HG02973 (cell line): ENCODE measurements around the gene HBE1.
"Not testable (repeated sequence)": the region's sequence is repeated elsewhere in the genome, so short reads cannot be mapped to it uniquely, and the experiment has no call there.

Experiments used
- ATAC-seq: cut with Tn5 transposase; IDR thresholded peaks from one replicate; pipeline ENCODE4 v1.9.1; 2021; ENCODE audit warnings: moderate library complexity; ENCODE audit not compliant: unreplicated experiment

Gene HBE1

DNA sequence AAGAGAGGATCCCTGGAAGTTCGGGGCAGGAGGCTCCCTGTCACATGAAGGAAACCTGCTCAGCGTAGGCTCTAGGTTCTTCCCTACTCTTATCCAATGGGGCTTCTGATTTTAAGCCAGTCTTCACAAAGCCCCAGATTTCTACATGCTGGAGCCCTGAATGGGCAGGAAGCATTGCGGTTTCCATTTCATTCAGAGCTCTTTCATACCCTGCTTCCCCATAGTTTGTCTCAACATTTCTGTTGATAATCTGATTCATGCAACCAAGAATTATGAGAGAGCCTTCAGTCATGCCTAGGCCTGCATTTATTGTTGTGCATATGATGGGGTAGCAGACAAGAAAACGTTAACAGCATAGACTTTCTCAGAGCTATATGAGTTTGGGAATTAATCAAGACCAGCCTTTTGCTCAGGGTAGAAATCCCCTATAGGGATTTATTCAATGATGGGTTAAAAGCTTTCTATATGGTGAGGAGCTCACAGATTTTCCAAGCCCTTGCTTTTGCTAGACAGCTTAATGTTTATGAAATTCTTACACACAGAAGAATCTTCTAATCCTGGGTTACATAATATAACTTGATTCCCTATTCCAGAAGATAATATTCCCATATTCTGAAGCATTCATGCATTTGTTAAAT is 16.1 kb upstream of the HBE1 start:
- no peak for ATAC-seq

DNA sequence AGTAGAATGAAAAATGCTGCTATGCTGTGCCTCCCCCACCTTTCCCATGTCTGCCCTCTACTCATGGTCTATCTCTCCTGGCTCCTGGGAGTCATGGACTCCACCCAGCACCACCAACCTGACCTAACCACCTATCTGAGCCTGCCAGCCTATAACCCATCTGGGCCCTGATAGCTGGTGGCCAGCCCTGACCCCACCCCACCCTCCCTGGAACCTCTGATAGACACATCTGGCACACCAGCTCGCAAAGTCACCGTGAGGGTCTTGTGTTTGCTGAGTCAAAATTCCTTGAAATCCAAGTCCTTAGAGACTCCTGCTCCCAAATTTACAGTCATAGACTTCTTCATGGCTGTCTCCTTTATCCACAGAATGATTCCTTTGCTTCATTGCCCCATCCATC is 14.9 kb upstream of the HBE1 start:
- no peak for ATAC-seq

DNA sequence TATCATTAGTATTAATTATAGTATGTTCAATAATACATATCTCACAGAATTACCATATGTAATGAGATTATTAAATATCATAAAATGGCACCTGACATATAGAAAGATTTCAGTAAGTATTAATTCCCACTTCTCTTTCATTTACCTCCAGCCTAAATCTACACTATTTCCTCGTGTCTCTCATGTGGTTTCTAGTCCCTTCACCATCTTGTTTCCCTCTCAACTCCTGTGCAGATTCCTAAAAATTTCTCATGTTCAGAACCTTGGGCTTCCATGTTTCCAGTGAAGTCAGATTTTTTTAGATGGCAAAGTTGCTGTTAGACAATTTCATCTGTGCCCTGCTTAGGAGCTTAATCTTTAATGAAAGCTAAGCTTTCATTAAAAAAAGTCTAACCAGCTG is 14.1 kb upstream of the HBE1 start:
- ATAC-seq = no peak

DNA sequence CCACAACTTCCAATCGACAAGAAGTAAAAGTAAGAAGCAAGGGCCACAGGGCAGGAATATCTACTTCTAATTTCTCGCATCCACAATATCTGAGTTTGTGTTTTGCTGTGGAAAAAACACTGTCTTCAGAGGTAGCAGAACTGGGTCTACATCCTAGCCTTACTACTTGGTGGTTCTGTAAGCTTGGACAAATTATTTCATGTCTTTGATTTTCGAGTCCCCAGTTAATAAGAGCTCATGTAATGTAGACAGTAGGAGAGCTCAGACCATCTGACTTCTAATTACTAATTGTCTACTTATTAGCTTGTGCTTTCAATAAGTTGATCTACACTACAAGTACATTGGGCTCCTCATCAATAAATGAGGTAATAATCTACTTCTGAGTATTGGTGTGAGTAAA is 13.3 kb upstream of the HBE1 start:
- no peak for ATAC-seq

DNA sequence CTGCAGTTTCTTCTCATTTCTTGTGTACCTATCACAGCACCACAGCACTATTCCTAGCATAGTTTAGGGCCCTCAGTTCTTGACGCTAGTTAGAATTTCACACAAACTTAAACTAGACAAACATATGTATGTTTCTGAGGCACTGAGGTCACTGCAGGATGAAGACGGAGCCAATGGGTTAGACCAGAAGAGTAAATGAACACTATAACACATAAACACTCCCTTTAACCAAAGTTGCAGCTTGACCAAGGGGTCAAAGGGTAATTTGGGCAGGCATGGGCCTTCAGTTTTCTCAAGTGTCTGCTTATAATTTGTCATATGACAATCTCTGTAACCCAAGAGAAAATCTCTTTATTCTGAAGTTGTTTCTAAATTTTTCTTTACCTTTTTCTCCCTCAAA is 12.9 kb upstream of the HBE1 start:
- no peak for ATAC-seq

DNA sequence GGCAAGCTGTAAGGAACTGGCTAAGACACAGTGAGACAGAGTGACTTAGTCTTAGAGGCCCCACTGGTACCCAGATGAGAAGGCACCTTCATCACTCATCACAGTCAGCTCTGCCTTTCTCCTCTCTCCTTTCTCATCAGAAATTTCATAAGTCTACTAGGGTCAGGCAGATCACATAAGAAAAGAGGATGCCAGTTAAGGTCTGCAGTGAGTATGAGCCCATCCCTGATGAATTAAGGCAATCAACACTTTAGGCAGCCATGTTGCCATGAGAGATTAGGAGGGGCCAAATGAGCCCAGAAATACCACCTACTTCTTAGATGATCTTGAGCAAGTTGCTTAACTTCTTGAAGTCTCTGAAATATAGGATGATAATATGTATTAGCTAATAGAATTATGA is 11.9 kb upstream of the HBE1 start:
- no peak for ATAC-seq

DNA sequence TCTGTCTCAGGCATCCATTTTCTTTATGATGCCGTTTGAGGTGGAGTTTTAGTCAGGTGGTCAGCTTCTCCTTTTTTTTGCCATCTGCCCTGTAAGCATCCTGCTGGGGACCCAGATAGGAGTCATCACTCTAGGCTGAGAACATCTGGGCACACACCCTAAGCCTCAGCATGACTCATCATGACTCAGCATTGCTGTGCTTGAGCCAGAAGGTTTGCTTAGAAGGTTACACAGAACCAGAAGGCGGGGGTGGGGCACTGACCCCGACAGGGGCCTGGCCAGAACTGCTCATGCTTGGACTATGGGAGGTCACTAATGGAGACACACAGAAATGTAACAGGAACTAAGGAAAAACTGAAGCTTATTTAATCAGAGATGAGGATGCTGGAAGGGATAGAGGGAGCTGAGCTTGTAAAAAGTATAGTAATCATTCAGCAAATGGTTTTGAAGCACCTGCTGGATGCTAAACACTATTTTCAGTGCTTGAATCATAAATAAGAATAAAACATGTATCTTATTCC is 10.9 kb upstream of the HBE1 start:
- ATAC-seq = peak; percentile 99

DNA sequence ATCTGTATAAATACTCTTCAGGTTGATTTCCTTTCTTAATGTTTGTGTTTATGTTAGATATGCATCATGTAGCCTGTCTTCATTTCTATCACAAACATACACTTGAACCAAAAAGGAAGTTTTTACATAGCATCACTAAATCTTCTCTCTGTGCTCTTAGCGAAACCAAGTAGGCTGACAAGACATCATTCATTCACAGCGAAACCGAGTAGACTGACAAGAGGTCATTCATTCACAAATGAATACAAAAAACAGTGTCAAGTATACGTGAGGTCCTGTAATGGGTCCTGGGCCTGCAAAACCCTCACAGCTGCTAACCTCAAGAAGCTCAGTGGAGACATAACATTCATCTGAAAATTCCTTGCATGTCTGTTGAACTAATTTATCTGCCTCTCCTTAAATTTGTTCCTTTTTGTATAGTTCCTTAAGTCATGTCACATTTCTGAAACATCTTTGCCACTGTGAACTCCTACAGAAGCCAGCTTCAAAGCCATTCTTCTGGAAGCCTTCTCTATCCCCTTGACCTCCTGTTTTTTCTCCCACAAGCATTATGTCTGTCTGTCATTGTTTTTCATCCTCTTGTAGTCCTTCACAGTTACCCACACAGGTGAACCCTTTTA is 9.8 kb upstream of the HBE1 start:
- no peak for ATAC-seq

DNA sequence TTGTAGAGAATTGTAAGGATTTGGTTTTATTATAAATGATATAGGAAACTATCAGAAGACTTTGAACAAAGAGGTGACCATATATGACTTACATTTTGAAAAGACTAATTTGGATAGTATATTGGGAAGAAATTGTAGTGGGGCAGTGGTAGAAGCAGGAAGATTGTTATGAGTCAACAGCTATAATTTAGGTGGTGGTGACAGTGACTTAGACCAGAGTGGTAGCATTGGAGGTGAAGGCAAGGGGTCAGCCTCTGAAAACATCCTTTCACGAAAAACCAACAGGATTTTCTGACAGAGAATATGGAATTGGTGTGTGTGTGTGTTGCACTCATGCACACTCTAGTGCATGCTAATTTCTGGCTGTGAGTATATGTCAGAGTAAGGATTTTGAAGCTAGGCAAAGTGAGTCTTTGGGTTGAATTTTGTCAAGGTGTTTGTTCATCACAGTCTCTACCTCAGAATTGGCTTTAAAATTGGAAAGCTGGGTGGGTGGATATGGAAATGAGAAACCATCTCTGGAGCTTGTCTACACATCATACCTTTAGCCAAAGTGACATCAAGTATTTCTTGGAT is 8.2 kb upstream of the HBE1 start:
- ATAC-seq = no peak

DNA sequence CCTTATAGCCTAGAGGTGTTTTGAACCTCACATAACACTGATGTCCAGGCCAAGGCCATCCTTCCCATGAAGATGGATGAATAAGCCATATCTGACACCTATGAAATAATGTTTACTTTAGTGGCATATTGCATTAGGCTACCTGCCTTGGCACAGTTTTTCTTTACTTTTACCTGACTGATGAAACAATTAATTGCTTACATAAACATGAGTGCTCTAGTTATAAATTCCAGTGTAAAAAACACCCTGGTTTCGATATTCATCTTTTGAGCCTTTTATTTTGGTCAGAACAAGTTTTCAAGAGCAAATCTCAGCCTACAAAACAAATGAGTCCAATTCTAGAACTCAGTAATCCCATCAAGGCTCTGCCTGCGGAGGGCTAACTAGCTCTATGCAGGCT is 7.0 kb upstream of the HBE1 start:
- ATAC-seq = no peak

DNA sequence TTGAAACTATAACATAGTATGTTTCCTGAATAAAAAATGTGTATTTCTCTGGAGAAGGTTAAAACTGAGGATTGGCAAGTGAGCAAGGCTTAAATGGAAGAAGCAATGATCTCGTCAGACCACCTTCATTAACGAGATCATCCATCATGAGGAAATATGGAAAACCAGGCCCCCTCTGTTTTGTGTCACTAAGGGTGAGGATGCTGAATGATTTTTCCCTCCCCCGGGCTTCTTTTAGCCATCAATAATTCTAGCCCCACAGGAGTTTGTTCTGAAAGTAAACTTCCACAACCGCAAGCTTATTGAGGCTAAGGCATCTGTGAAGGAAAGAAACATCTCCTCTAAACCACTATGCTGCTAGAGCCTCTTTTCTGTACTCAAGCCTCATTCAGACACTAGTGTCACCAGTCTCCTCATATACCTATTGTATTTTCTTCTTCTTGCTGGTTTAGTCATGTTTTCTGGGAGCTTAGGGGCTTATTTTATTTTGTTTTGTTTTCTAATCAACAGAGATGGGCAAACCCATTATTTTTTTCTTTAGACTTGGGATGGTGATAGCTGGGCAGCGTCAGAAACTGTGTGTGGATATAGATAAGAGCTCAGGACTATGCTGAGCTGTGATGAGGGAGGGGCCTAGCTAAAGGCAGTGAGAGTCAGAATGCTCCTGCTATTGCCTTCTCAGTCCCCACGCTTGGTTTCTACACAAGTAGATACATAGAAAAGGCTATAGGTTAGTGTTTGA is 5.8 kb upstream of the HBE1 start:
- ATAC-seq = no peak

DNA sequence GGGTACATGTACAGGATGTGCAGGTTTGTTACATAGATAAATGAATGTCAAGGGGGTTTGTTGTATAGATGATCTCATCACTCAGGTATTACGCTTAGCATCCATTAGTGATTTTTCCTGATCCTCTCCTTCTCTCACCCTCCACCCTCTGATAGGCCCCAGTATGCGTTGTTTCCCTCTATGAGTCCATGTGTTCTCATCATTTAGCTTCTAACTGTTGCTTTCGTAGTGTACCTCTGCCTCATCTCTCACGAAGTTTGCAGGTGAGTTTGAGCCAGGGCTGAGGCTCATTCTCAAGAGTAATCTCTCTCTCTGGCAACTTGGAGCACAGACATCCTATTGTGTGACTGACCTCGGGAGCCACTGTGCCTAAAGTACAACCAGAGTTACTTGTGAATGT is 4.7 kb upstream of the HBE1 start:
- ATAC-seq = no peak

DNA sequence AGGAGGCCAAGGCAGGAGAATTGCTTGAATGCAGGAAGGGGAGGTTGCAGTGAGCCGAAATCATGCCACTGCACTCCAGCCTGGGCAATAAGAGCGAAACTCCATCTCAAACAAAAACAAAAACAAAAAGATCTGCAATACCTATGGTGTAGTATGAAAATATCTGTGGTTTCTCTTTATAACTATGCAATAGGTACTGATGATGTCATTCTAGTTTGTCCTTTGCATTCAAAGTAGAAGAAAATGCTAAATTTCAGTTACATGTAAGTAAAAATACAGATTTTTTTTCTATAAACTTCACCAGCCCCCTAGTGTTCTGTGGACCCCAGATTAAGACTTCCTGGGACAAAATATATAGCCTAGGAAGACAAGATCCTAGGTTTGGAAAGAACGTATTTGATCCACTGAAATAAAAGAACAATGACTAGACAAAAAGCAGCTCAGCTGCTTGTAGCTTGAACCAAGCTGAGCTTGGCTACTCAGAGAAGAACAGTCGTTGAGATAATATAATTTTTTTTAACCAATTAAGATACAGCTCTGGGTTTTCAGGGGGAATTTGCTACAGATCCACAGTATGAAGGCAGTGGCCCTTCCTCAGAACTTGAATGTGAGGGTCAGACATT is 2.8 kb upstream of the HBE1 start:
- ATAC-seq = no peak

DNA sequence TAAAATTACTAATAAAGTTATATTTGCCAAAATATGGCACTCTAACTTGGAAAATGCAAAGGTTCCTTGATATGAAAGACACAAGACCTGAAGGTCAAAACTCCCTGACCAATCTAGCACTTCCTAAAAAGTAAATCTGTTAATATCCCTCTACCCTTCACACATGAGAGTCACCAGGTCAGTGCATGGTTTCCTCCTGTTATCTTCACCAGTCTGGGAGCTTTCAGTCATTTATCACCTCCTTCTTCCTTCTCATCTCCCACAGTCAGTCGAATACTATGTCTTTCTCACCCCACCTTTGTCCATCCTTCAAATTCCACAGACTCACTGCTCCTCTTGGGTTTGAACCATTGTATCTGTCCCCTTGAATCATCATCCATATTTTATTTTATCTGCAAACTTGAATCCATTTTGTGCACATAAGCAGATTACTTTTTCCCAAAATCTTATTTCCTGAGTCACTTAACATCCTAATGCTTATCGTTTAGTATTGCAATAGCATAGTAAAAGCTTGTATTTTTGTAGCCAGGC is 2.6 kb downstream of the HBE1 start:
- ATAC-seq = no peak

DNA sequence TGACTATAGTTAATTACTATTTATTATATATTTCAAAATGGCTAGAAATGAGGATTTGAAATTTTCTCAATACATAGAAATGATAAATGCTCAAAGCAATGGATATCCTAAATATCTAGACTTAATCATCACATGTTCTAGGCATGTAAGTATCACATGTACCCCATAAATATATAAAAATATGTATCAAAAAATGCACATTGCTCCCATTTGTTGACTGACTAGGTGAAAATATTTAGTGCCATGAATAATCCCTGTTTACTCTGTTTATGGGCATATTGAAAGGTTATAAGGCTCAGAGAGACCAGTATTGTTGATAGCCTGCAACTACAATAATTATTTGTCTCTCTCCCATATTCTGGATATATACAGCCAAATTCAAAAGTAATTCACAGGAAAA is 3.1 kb downstream of the HBE1 start:
- ATAC-seq = no peak

DNA sequence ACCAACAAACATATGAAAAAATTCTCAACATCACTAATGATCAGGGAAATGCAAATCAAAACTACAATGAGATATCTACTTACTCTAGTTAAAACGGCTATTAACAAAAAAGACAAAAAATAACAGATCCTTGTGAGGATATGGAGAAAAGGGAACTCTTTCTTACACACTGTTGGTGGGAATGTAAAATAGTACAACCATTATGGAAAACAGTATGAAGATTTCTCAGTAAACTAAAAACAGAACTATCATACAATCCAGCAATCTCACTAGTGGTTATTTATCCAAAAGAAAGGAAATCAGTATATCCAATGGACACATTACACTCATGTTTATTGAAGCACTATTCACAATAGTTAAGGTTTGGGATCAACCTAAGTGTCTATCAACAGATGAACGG is 3.9 kb downstream of the HBE1 start:
- no peak for ATAC-seq

DNA sequence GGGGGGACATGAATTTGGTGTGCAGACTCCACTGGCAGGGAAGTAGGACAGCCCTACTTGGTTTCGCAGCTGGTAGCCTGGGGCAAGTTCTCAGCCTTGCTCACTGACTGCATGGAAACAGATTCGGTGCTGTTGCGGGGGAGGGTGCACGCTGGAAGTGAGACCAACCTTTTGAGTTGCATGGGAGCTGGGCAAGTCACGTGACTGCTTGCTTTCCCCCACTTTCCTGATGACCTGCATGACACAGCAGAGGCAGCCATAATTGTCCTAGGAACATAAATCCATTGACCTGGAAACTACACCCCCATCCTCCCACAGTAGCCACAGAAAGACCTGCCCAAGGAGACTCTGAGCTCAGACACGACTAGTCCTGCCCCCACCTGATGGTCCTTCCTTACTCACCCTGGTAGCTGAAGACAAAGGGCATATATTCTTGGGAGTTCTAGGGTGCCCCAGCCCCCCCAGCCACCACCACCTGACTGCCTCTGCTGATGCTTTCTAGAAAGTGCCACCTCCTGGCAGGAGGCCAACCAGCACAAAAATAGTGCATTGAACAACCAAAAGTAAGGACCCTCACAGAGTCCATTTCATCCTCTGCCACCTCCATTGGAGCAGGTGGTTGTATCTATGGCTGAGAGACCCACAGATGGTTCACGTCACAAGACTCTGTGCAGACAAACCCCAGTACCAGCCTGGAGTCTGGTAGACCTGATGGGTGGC is 11.0 kb downstream of the HBE1 start:
- ATAC-seq = no peak

DNA sequence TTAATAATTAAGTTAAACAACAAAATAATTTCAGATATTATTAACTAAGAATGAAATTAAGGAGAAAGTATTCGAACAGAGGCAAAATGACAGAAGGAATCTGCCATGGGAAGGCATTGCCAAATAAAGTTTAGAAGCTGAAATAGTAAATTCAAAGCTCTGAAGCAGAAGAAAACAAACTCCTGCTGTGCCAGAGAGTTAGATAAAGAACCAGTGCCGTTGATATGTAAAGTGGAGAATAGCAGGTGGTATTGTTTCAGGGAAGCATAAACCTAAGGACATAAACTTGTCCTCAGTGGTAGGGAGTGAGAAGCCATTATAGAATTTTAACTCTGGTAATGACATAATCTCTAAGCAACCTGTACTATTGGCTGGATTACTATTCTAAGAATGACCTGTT is 12.4 kb downstream of the HBE1 start:
- no peak for ATAC-seq

DNA sequence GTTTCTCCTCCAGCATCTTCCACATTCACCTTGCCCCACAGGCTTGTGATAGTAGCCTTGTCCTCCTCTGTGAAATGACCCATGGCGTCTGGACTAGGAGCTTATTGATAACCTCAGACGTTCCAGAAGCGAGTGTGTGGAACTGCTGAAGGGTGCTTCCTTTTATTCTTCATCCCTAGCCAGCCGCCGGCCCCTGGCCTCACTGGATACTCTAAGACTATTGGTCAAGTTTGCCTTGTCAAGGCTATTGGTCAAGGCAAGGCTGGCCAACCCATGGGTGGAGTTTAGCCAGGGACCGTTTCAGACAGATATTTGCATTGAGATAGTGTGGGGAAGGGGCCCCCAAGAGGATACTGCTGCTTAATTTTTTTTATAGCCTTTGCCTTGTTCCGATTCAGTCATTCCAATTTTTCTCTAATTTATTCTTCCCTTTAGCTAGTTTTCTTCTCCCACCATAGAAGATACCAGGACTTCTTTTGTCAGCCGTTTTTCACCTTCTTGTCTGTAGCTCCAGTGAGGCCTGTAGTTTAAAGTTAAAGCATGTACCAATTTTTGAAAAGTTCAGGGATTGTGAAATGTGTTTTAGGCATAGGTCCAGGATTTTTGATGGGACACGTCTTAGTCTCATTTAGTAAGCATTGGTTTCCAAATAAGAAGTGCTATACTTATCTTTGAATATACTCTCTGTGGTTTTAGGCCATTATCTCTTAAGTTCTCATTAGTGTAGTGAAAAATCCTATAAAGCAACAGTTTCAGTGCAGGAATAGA is 14.9 kb downstream of the HBE1 start, which contains the start of gene HBG2:
Gene HBG2 (minus strand): TSS at position 136 of the 768 bp plus-strand sequence. CDS start 53 bp downstream, at position 83.
- not testable (repeated sequence) for ATAC-seq

DNA sequence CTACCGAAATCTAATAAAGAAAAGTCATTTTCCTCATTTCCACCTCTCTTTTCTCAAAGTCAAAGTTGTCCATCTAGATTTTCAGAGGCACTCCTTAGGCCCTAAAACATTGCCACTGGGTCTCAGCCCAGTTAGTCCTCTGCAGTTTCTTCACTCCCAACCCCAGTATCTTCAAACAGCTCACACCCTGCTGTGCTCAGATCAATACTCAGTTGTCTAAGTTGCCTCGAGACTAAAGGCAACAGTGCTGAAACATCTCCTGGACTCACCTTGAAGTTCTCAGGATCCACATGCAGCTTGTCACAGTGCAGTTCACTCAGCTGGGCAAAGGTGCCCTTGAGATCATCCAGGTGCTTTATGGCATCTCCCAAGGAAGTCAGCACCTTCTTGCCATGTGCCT is 15.7 kb downstream of the HBE1 start:
- ATAC-seq = not testable (repeated sequence)
